Transverse colon (tissue), 3 donors: Measurements from ENCODE around the gene GPC1.

Experiments
- EP300 ChIP-seq: sonication (generic); formaldehyde crosslinking; IDR thresholded peaks from one replicate; pipeline ENCODE4 v1.6.1; 2017; ENCODE audit warnings: antibody characterized with exemption, low read depth
- POLR2A ChIP-seq: fragments of 450-650 bp; IDR thresholded peaks from one replicate; pipeline ENCODE4 v1.6.1; 2016; ENCODE audit warnings: antibody characterized with exemption, mild to moderate bottlenecking, moderate library complexity
- TF ChIP-seq, protein P1 (sequence below), 5 experiments: fragments of 200-600 bp in 3 of 5; fragments of 450-650 bp in 2 of 5; sonication (generic) in 3 of 5; IDR thresholded peaks; 1 replicate in 2 of 5; 2 replicates in 3 of 5; pipeline ENCODE4 v1.5.1; 2016 to 2017; ENCODE audit warnings: antibody characterized with exemption in 5 of 5, inconsistent platforms in 3 of 5, mild to moderate bottlenecking in 2 of 5, moderate library complexity in 1 of 5

DNA sequence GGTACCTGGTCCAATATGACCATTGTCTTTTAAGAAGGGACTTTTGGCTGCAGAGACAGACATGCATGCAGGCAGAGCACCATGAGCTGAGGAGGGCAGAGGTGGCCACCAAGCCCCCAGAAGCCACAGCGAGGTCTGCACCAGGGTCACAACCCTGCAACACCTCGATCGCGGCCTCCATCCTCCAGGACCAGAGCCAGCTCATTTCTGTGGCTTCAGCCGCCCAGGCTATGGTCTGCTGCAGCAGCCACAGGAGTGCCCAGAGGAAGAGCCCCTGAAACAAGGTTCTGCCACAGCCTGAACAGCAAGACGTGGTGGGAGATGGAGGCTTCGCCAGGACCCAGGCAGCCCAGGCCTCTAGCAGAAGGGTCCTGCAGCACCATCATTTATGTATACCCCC, 68.4 kb downstream of the GPC1 start:
- TF ChIP-seq, protein P1, sequence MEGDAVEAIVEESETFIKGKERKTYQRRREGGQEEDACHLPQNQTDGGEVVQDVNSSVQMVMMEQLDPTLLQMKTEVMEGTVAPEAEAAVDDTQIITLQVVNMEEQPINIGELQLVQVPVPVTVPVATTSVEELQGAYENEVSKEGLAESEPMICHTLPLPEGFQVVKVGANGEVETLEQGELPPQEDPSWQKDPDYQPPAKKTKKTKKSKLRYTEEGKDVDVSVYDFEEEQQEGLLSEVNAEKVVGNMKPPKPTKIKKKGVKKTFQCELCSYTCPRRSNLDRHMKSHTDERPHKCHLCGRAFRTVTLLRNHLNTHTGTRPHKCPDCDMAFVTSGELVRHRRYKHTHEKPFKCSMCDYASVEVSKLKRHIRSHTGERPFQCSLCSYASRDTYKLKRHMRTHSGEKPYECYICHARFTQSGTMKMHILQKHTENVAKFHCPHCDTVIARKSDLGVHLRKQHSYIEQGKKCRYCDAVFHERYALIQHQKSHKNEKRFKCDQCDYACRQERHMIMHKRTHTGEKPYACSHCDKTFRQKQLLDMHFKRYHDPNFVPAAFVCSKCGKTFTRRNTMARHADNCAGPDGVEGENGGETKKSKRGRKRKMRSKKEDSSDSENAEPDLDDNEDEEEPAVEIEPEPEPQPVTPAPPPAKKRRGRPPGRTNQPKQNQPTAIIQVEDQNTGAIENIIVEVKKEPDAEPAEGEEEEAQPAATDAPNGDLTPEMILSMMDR (IDR thresholded peaks at IDR 0.05): no peak
- TF ChIP-seq POLR2A (no peak), EP300 (no peak)
